Epithelial cell of proximal tubule (primary cell): ENCODE measurements around the gene TTLL9. TPM values are rescaled to one million over a fixed set of nuclear protein-coding genes. Genes with fewer than 3 reads are reported as not detected.

Experiments
- DNase-seq: peaks from one replicate; pipeline ENCODE4 v3.0.0-alpha.2; 2011; ENCODE audit warnings: low read depth
- H3K4me3 ChIP-seq: 2 replicates; pipeline ENCODE4 v1.5.1; 2011; ENCODE audit warnings: low read depth, mild to moderate bottlenecking, low read length
- CTCF ChIP-seq: conservative IDR thresholded peaks from 2 replicates; pipeline ENCODE4 v1.5.1; 2012; ENCODE audit warnings: low read depth, mild to moderate bottlenecking, low read length
- total RNA-seq: library from RNA; depleted of rRNA; stranded (reverse); fragments of >200 nt; gene quantifications from 2 replicates; pipeline ENCODE4 v1.2.3, GENCODE V29; 2015

Gene TTLL9
- total RNA-seq, 1 donor from 2014 or later = not detected

GRCh38 chr20:31870726-31871617, 538 bp downstream of the TTLL9 start:
- TF ChIP-seq CTCF = no peak
- DNase-seq = no peak
- H3K4me3 ChIP-seq = peak overlapping the region; percentile 45

GRCh38 chr20:31871618-31871954, 1.2 kb downstream of the TTLL9 start:
- no peak for DNase-seq
- no peak for TF ChIP-seq CTCF

GRCh38 chr20:31872406-31872805, 2.0 kb downstream of the TTLL9 start:
- TF ChIP-seq CTCF = no peak
- no peak for DNase-seq
- no peak overlapping the region for H3K4me3 ChIP-seq

More at GRCh38 chr20:31871618-31871954, 1.2 kb downstream of the TTLL9 start:
- H3K4me3 ChIP-seq = no peak overlapping the region

GRCh38 chr20:31875671-31876070, 5.2 kb downstream of the TTLL9 start:
- H3K4me3 ChIP-seq = no peak overlapping the region
- TF ChIP-seq CTCF = no peak
- no peak for DNase-seq

- TF ChIP-seq CTCF = no peak
- no peak for DNase-seq
These were observed 7.2 kb downstream of the TTLL9 start for GRCh38 chr20:31877684-31878083.

GRCh38 chr20:31879143-31879987, 8.9 kb downstream of the TTLL9 start:
- DNase-seq = peak; percentile 67
- TF ChIP-seq CTCF = no peak
- H3K4me3 ChIP-seq = peak overlapping the region; percentile 79

More at GRCh38 chr20:31877684-31878083, 7.2 kb downstream of the TTLL9 start:
- no peak overlapping the region for H3K4me3 ChIP-seq
